Measurements from ENCODE around the gene VEGFB.

Gene VEGFB

DNA sequence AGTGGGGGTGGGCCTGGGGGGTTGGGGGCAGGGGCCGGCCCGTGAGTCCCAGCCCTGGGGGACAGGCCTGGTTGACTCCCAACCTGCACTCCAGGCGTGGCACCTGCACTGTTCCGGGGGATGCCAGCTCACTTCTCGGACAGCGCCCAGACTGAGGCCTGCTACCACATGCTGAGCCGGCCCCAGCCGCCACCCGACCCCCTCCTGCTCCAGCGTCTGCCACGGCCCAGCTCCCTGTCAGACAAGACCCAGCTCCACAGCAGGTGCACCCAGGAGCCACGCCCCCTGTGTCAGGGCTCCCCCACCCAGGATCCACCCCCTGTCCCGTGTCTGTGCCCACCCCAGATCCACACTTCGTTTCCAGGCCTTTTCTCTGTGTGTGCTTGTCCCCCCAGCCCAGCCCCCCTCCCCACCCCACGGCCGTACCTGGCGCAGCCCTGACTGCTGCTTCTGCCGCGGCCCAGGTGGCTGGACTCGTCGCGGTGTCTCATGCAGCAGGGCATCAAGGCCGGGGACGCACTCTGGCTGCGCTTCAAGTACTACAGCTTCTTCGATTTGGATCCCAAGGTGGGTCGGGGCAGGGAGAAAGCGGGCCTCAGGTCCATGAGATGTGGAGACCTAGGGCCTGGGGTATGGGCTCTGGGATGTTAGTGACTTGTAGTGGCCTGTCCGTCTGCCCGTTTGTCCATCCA lies 23.1 kb upstream of the VEGFB start:
- DNase-seq = no peak

DNA sequence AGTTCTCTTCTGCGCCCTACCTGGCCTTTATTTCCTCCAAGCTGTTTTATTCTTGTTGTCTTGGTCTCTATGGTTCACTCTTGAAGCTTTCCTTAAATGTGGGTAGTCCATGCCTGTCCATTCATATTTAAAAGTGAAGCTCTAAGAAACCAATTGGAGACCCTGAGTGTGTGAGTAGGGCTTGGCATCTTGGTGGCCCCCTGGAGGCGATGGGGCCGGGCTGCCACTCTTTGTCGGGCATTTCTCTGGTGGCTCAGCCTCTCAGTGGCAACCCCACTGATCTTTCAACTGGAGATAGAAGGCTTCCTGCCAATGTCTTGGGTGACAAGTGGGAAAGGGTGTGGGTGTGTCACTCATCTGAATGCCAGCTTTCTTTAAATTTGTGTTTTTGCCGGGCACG lies 17.5 kb upstream of the VEGFB start:
- DNase-seq = no peak

DNA sequence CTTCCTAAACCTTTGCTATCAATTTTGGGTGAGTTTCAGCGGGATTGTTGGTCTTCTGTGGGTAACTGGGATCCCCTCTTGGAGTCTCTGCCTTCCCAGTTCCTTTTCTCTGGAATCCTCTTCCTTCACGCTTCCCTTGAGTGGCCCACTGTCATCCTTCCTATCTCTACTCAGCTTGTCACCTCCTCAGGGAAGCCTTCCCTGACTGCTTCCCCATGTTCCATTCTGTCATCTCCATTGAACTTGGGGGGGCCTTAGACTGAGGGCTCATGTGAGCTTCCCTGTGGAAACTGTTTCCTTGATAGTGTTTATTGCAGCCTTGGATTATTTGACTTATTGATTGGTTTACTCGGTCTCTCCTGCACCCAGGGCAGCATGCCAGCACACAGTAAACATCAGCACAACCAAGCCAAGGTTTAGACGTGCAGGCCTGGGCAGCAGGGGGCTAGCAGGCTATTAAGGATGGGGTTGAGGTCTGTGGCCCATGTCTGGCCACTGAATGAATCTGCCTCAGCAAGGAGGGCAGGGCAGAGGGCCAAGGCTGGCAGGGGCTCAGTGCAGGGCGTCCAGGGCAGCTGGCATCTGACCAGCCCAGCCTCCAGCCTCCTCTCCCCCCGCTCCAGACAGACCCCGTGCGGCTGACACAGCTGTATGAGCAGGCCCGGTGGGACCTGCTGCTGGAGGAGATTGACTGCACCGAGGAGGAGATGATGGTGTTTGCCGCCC lies 15.6 kb upstream of the VEGFB start:
- no peak for DNase-seq

DNA sequence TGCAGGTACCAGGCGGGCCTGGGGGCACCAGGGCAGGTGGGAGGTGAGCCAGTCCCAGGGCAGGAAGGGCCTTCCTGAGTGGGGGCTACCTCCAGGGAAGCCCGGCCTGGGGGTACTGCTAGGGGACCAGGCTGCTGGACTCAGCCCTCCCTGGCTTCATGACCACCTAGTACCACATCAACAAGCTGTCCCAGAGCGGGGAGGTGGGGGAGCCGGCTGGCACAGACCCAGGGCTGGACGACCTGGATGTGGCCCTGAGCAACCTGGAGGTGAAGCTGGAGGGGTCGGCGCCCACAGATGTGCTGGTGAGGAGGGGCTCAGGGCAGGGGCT lies 15.1 kb upstream of the VEGFB start:
- DNase-seq = no peak

DNA sequence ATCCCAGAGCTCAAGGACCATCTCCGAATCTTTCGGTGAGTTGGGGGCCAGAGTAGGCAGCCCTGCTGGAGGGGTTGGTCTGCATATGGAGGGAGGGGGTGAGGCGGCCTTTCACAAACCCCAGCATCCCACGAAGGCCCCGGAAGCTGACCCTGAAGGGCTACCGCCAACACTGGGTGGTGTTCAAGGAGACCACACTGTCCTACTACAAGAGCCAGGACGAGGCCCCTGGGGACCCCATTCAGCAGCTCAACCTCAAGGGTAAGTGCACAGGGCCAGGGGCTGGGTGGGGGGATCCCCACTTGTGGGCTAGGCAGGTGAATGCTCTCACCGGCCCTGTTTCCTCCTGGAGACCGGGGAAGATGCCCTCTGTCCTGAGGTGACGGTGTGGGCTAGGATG lies 14.6 kb upstream of the VEGFB start:
- no peak for DNase-seq

DNA sequence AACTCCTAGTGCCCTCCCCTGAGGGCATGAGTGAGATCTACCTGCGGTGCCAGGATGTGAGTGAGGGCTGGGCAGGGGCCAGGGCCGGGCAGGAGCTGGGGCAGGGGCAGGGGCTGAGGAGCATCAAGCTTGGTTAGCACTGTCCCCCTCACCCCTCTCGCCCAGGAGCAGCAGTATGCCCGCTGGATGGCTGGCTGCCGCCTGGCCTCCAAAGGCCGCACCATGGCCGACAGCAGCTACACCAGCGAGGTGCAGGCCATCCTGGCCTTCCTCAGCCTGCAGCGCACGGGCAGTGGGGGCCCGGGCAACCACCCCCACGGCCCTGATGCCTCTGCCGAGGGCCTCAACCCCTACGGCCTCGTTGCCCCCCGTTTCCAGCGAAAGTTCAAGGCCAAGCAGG lies 14.1 kb upstream of the VEGFB start:
- no peak for DNase-seq

DNA sequence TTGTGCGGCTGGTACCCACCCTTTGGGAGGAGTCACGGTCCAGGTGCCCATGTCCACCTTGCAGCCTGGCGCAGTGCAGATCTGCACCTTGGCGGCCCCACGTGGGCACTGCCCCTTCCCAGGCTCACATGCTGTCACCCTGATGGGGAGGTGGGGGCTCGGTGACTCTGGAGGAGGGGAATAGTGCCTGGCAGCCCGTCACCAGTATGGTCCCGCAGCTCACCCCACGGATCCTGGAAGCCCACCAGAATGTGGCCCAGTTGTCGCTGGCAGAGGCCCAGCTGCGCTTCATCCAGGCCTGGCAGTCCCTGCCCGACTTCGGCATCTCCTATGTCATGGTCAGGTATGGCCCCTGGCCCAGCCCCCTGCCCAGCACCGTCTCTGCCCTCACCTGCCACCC lies 13.6 kb upstream of the VEGFB start:
- DNase-seq = no peak

DNA sequence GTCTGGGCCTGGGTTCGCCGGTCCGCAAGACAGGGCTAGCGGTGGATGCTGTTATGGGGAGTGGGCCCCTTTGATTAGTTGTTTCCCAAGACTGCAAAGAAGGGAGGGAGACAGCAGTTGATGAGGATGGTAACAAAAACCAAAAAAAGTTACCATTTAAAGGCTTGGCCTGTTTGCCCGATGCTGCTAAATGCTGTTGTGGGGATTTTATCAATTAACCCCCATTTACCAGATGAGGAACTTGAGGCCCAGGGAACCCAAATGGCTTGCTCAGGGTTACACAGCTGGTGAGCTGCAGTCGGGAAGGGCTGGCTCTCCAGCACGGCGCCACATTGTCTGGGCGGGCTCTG lies 11.8 kb upstream of the VEGFB start:
- DNase-seq = no peak

DNA sequence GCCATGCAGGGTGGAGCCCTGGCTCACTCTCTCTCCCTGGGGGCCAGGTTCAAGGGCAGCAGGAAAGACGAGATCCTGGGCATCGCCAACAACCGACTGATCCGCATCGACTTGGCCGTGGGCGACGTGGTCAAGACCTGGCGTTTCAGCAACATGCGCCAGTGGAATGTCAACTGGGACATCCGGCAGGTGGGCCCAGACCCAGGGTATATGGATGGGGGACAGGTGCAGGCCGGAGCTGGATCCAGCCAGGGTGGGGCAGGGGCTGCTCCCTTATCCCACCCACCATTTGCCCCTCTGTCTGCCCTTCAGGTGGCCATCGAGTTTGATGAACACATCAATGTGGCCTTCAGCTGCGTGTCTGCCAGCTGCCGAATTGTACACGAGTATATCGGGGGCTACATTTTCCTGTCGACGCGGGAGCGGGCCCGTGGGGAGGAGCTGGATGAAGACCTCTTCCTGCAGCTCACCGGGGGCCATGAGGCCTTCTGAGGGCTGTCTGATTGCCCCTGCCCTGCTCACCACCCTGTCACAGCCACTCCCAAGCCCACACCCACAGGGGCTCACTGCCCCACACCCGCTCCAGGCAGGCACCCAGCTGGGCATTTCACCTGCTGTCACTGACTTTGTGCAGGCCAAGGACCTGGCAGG lies 11.3 kb upstream of the VEGFB start:
- peak; percentile 14 for DNase-seq

DNA sequence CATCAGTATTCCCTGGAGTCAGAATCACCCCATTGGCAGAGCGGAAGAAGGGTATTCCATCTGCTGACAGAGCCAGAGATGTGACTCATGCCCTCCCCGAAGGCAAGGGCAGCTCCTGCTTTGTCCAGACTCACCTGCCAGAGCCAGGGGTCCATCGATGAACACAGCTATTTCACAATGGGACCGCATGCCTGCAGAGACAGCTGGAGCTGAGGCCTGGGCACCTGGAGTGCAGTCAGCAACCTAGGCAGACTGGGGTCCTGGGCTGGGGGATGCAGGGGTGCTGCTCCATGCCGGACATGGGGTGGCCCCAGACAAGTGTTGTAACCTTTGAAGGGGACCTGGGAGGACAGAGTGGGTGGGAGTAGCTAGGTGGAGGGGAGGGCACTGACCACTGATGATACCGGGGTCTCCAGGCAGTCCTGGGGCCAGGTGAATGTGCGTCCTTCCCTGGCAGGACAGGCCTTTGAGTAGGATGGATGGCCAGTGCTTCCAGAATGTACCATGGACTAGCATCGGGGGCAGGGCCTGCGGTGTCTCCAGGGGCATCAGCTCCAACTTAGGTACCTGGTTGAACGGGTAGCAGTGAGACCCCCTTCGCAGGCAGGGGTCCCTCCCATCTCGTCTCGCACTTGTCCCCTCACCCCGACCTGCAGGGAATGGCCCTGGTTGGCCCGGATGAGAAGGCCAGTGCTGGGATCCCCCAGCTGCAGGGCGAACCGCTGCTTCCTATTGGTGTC lies 10.1 kb upstream of the VEGFB start:
- peak; percentile 17 for DNase-seq

DNA sequence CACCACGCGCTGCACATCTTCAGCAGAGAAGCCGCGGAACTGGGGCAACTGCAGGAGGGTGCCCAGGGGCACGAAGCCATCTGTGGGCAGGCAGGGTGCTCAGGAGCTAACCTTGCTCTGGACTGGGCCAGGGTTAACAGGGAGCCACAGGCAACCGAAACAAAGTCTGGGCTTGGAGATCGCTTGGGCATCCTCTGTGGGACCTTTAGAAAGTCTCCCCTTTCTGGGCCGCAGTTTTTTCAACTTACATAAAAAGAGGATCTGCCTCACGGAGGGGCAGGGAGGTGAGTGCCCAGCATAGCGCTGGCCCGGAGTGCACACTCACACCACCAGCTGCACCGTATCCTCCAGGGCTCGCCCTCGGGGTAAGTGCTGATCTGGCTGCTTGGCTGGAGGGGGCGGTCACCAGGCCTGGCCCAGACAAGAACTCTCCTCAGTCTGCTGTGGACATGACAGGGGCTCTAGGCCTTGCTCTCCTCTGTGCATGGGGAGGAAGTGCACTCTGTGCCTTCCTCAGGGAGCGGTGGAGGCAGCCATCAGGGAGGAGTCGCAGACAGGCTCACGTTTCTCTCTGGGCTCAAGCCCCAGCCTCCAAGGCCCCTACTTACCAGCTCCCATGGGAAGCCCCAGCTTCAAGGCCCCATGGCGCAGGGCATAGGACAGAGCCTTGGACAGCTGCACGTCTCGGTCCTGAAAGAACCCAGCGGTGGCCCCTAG lies 9.3 kb upstream of the VEGFB start:
- DNase-seq = peak; percentile 17

DNA sequence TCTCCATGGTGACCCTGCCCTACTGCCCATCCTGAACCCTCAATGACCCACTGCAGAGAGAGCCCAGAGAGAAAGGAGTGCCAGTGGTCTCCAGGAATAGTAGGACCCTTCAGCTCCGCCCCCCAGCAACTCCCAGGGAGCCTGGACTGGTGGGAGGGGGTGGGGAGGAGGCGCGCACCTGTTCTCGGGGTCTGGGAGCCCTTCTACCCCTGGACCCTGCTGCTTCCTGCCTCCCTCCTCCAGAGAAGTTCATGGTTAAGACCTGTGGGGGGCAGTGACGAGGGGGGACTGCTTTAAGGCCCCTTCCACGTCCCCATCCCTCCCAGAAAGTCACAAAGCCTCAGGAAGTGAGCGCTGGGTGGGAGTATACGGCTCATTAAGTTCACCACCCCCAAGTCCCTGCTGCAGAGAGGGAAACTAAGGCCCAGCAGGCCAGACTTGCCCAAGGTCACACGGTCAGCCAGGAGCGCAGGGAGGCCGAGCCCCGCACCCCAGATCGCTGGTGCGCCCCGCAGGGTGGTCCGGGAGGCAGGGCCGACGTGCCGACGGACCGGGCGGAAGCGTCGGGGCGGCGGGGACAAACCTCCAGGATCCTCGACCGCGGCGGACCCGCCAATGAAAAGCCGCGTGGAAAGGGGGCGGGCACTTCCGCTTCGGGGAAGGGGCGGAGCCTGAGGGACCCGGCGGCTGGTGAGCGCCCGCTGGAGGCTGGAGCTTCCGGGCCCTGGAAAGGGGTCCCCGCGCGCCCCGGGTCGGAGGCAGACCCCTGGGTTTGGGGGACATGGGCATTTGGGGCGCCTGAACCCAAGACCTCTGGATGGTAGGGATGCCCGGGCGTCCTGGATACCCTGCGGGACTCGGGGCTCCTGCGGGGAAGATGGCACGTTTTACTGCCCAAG lies 8.5 kb upstream of the VEGFB start, which contains the start of the genes NUDT22 and TRPT1:
TSS of gene NUDT22 (plus strand) at position 667 of the 899 bp plus-strand sequence. CDS start 379 bp downstream, outside the sequence.
TSS of gene TRPT1 (minus strand) at position 579 of the 899 bp plus-strand sequence. CDS start at position 253, 326 bp downstream.
- peak; percentile 94 for DNase-seq

DNA sequence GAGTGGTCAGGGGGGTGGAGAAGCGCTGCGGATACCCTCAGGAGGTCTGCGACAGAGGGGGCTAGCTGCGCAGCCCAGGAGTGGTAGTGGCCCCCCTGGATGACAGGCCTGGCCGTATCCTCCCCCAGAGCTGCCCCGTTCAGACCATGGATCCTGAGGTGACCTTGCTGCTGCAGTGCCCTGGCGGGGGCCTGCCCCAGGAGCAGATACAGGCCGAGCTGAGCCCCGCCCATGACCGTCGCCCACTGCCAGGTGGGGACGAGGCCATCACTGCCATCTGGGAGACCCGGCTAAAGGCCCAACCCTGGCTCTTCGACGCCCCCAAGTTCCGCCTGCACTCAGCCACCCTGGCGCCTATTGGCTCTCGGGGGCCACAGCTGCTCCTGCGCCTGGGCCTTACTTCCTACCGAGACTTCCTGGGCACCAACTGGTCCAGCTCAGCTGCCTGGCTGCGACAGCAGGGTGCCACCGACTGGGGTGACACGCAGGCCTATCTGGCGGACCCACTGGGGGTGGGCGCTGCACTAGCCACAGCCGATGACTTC lies 7.8 kb upstream of the VEGFB start:
- DNase-seq = peak; percentile 53

DNA sequence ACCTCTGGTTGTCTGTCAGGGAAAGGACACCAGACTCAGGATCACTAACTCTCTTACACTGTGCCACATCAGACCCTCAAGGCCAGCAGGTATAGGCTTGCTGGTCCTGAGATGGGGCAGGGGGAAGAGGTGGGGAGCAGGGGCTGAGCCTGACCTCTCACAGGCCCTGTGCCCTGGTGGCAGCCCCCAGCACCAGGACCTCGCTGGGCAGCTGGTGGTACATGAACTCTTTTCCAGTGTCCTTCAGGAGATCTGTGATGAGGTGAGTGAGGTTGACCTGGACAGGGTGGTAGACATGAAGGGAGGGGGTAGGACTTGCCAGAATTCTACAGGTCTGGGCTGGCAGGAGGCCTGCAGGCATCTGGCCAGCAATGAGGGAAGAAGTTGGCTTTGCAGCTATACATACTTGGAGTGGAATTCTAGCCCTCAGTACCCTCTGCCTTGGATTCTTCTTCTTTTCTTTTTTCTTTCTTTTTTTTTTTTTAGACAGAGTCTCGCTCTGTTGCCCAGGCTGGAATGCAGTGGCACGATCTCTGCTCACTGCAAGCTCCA lies 6.9 kb upstream of the VEGFB start:
- DNase-seq = no peak

DNA sequence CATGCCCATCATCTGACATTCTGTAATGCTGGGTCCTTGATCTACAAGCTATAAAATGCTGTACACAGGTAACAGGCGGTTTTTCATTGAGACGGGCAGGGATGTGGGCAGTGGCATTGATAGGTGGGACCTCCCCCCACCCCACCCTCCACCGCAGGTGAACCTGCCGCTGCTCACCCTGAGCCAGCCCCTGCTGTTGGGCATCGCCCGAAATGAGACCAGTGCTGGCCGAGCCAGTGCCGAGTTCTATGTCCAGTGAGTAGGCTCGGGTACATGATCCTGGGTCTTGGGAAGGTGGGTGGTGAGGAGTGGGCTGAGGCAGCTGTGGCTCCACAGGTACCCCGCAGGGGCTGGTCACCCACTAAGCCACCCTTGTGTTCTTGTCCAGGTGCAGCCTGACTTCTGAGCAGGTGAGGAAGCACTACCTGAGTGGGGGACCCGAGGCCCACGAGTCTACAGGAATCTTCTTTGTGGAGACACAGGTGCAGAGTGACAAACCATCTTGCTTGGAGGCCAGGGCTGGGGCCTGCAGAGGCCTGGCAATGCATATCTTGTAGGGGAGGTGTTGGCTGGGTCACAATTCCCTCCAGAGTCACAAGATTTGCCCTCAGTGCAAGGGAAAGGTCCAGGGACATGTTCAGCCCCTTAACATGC lies 5.2 kb upstream of the VEGFB start:
- DNase-seq = no peak

DNA sequence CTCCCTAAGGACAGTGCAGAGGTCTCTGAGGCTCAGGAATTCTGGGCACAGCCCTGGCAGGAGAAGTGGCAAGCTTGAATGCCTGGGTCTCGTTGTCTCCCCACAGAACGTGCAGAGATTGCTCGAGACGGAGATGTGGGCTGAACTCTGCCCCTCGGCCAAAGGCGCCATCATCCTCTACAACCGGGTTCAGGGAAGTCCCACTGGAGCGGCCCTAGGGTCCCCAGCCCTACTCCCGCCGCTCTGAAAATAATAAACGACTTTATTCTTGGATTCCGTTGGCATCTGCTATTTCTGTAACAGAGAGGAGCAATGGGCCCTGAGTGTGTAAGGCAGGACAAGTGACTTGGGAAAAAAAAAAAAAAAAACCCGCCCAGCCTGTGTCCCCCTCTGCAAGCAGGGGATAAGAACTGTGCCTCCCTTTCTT lies 4.6 kb upstream of the VEGFB start:
- DNase-seq = no peak

DNA sequence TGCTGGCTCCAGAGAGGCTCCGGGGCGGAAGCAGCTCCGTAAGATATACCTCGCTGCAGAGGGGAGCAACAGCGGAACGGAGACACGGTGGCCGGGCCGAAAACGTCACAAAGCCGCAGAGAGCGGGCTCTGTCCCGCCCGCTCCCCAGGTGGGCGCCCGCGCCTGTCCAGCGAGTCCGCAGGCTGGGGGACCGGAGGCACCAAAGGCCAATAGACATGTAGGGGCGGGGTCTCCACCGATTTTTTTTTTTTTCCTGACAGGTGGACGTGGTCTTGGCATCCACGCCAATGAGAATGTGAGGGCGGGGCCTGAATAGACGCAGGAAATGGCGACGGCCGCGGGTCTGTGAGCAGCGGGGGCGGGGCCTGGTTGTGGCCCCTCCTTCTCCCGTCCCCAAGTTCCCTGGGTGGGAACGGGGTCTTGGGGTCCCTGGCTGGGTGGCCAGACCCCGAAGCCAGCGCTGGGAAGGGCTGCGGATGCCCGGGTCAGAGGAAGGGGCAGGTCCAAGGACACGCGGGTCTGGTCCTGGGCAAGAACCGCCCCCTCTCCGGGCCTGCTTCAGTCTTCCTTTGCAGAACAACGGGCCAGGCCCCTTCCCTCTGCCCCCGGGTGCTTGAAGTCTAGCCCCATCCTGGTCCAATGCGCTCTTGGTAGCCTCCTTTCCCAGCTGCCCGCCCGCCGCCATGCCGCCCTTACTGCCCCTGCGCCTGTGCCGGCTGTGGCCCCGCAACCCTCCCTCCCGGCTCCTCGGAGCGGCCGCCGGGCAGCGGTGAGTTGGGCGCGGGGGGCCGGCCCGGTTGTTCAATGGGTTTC lies 4.0 kb upstream of the VEGFB start, which contains the start of gene DNAJC4:
TSS of gene DNAJC4 (plus strand) at position 378 of the 814 bp plus-strand sequence. CDS start at position 685, 307 bp downstream.
- DNase-seq = peak; percentile 86

DNA sequence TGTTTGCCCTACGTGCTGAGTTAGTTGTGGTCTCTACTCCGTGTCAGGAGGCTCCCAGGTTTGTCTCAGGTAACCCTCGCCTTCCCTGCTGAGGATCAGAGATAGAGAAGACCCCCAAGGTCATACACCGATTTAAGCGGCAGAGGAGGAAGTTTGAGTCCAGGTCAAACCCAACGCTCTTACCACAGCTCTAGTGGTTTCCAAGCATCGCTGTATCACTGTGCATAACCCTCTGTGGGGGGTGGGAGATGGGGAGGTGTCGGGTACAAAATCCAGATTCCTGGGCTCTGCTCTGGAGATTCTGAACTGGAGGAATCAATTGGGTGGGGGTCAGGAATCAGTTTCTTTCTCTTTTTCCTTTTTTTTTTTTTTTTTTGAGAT lies 3.4 kb upstream of the VEGFB start:
- DNase-seq = no peak

DNA sequence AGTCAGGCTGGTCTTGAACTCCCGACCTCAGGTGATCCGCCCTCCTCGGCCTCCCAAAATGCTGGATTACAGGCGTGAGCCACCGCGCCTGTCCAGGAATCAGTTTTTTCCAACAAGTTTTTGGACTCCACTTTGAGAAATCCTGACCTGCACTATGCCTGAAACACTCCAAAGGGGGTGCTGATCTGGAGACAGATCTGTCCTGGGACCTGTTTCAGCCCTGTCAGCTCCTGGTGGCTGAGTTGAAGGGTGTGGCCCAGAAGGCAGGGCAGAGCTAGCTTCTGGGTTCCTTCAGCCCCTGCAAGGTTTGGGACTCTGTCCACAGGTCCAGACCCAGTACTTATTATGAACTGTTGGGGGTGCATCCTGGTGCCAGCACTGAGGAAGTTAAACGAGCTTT lies 2.8 kb upstream of the VEGFB start:
- DNase-seq = no peak

Data from activated CD8-positive, alpha-beta memory T cell treated with anti-CD3 and anti-CD28 coated beads, Interleukin-2, amount 50 U/mL, for 4 hours (primary cell).